Stimulated activated CD8-positive, alpha-beta memory T cell treated with anti-CD3 and anti-CD28 coated beads, Interleukin-12 subunit alpha, Interleukin-12 subunit beta, amount 100 ng/mL, for 24 hours (primary cell): ENCODE data around the gene ABI2.
"Not testable (repeated sequence)": the region's sequence is repeated elsewhere in the genome, so short reads cannot be mapped to it uniquely, and the experiment has no call there.

Source experiments
- DNase-seq: peaks from one replicate; pipeline ENCODE4 v3.0.0-alpha.2; 2020; ENCODE audit errors: extremely low read depth

Gene ABI2

GRCh38 chr2:203327901-203328759 lies at the start of gene ABI2:
ABI2 (plus strand) TSS chr2:203328394; CDS start chr2:203328515, 121 bp downstream.
- peak; percentile 36 for DNase-seq

GRCh38 chr2:203279288-203279687 lies 48.9 kb upstream of the ABI2 start:
- no peak for DNase-seq

- DNase-seq, result no peak
Observed at GRCh38 chr2:203280428-203281064, 47.6 kb upstream of the ABI2 start.

- no peak for DNase-seq
Observed at GRCh38 chr2:203282101-203282500, 46.1 kb upstream of the ABI2 start.

GRCh38 chr2:203286532-203286931 lies 41.7 kb upstream of the ABI2 start:
- DNase-seq, result no peak

- DNase-seq, result no peak
Observed at GRCh38 chr2:203301667-203302066, 26.5 kb upstream of the ABI2 start.

GRCh38 chr2:203302586-203302985 lies 25.6 kb upstream of the ABI2 start:
- DNase-seq, result not testable (repeated sequence)

GRCh38 chr2:203310688-203311436 lies 17.3 kb upstream of the ABI2 start:
- DNase-seq, result no peak

GRCh38 chr2:203326356-203326755 lies 1.8 kb upstream of the ABI2 start:
- no peak for DNase-seq

GRCh38 chr2:203327582-203327900 lies 653 bp upstream of the ABI2 start:
- no peak for DNase-seq

GRCh38 chr2:203328760-203329540 lies 756 bp downstream of the ABI2 start:
- DNase-seq, result peak; percentile 9

GRCh38 chr2:203330434-203330833 lies 2.2 kb downstream of the ABI2 start:
- no peak for DNase-seq

- DNase-seq, result no peak
Observed at GRCh38 chr2:203338322-203338721, 10.1 kb downstream of the ABI2 start.

- DNase-seq, result no peak
Observed at GRCh38 chr2:203340791-203341487, 12.7 kb downstream of the ABI2 start.

- no peak for DNase-seq
Observed at GRCh38 chr2:203341741-203342310, 13.6 kb downstream of the ABI2 start.

GRCh38 chr2:203342374-203342773 lies 14.2 kb downstream of the ABI2 start:
- DNase-seq, result not testable (repeated sequence)

GRCh38 chr2:203344667-203345066 lies 16.5 kb downstream of the ABI2 start:
- no peak for DNase-seq

GRCh38 chr2:203346612-203347011 lies 18.4 kb downstream of the ABI2 start:
- no peak for DNase-seq

- no peak for DNase-seq
Observed at GRCh38 chr2:203347375-203347774, 19.2 kb downstream of the ABI2 start.

GRCh38 chr2:203352604-203353255 lies 24.5 kb downstream of the ABI2 start:
- DNase-seq, result no peak
